ENCODE results near the gene ASCL2.

GRCh38 chr11:2266586-2267305 lies 3.6 kb downstream of the ASCL2 start:
- TF ChIP-seq, protein P1, sequence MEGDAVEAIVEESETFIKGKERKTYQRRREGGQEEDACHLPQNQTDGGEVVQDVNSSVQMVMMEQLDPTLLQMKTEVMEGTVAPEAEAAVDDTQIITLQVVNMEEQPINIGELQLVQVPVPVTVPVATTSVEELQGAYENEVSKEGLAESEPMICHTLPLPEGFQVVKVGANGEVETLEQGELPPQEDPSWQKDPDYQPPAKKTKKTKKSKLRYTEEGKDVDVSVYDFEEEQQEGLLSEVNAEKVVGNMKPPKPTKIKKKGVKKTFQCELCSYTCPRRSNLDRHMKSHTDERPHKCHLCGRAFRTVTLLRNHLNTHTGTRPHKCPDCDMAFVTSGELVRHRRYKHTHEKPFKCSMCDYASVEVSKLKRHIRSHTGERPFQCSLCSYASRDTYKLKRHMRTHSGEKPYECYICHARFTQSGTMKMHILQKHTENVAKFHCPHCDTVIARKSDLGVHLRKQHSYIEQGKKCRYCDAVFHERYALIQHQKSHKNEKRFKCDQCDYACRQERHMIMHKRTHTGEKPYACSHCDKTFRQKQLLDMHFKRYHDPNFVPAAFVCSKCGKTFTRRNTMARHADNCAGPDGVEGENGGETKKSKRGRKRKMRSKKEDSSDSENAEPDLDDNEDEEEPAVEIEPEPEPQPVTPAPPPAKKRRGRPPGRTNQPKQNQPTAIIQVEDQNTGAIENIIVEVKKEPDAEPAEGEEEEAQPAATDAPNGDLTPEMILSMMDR (IDR thresholded peaks at IDR 0.05 in 4 of 5, conservative IDR thresholded peaks at IDR 0.05 in 1 of 5), result no peak
- TF ChIP-seq POLR2A (IDR thresholded peaks at IDR 0.05), result no peak

All from gastrocnemius medialis (tissue), 4 donors.